Measurements from ENCODE around the gene RGS9BP. TPM values are rescaled to one million over a fixed set of nuclear protein-coding genes. Genes with fewer than 3 reads are reported as not detected.
A peak's percentile ranks its signal among the peaks of the same experiment; 100 is the strongest.
"Not testable (repeated sequence)": the region's sequence is repeated elsewhere in the genome, so short reads cannot be mapped to it uniquely, and the experiment has no call there.

RGS9BP gene
- polyA plus RNA-seq, 1 donor, result 0.06 TPM

GRCh38 chr19:32671883-32672593, 3.6 kb upstream of the RGS9BP start:
- DNase-seq, result no peak

GRCh38 chr19:32672841-32673240, 2.8 kb upstream of the RGS9BP start:
- DNase-seq, result no peak

GRCh38 chr19:32673573-32673972, 2.1 kb upstream of the RGS9BP start:
- no peak for DNase-seq

- no peak for DNase-seq
Observed at GRCh38 chr19:32674153-32674930, 1.3 kb upstream of the RGS9BP start.

GRCh38 chr19:32674931-32675719, 523 bp upstream of the RGS9BP start, which contains the start of gene ANKRD27:
ANKRD27 (minus strand) TSS chr19:32675180; CDS start chr19:32659015, 16,165 bp downstream.
- peak; percentile 100 for DNase-seq

- no peak for DNase-seq
Observed at GRCh38 chr19:32676186-32676894, 692 bp downstream of the RGS9BP start.

- no peak for DNase-seq
Observed at GRCh38 chr19:32676895-32677359, 1.3 kb downstream of the RGS9BP start.

GRCh38 chr19:32677657-32678056, 2.0 kb downstream of the RGS9BP start:
- no peak for DNase-seq

GRCh38 chr19:32680986-32681385, 5.3 kb downstream of the RGS9BP start:
- no peak for DNase-seq

- DNase-seq, result no peak
Observed at GRCh38 chr19:32682317-32682716, 6.7 kb downstream of the RGS9BP start.

GRCh38 chr19:32686847-32687475, 11.3 kb downstream of the RGS9BP start:
- DNase-seq, result no peak

GRCh38 chr19:32687681-32688080, 12.0 kb downstream of the RGS9BP start:
- DNase-seq, result no peak

GRCh38 chr19:32688311-32688710, 12.7 kb downstream of the RGS9BP start:
- DNase-seq, result no peak

- DNase-seq, result peak; percentile 71
Observed at GRCh38 chr19:32691291-32691951, 15.8 kb downstream of the RGS9BP start, which contains the start of gene NUDT19. NUDT19 (plus strand) TSS chr19:32691821; CDS start chr19:32691961, 140 bp downstream.

GRCh38 chr19:32691952-32692726, 16.5 kb downstream of the RGS9BP start:
- peak; percentile 78 for DNase-seq

GRCh38 chr19:32692727-32693061, 17.0 kb downstream of the RGS9BP start:
- DNase-seq, result no peak

GRCh38 chr19:32693151-32694108, 17.8 kb downstream of the RGS9BP start:
- not testable (repeated sequence) for DNase-seq

GRCh38 chr19:32694316-32694715, 18.7 kb downstream of the RGS9BP start:
- not testable (repeated sequence) for DNase-seq

GRCh38 chr19:32694851-32695250, 19.2 kb downstream of the RGS9BP start:
- DNase-seq, result not testable (repeated sequence)
